Mesenteric fat pad (tissue), 1 donor: ENCODE results near the gene MCM7. TPM values are rescaled to one million over a fixed set of nuclear protein-coding genes. Genes with fewer than 3 reads are reported as not detected.

Experiments
- microRNA-seq: library from miRNA; unstranded; fragments of <30 nt; microRNA quantifications from one replicate; pipeline ENCODE4 v1.2.0, GENCODE V29; 2020; ENCODE audit warnings: borderline number of aligned reads
- total RNA-seq: library from RNA; stranded (reverse); fragmentation: NEBNext Ultra II Directional; extraction: Animal tissue kit (Norgen Biotek cat#: 25700); gene quantifications from one replicate; pipeline ENCODE4 v1.2.1, GENCODE V29; 2021
- donor health status: DM: yes; HTN: yes; CAD: no.

MCM7 gene
- total RNA-seq, 1 donor from 2014 or later = 22.7 TPM

Small RNA genes lying within 50 kb of the gene (microRNA-seq; reads per million reads assigned to microRNA genes)
- gene MIR106B (297 reads per million, percentile 66 among the genes with 10 or more reads in this experiment), gene MIR25 (142 reads per million, percentile 51 among the genes with 10 or more reads in this experiment), gene MIR93 (2,368 reads per million, percentile 83 among the genes with 10 or more reads in this experiment)

Other genes starting within 250 kb of the MCM7 start
- gene OR2AE1, start 224.4 kb downstream of the MCM7 start, total RNA-seq = not detected
- gene TRIM4, start 181.9 kb downstream of the MCM7 start, total RNA-seq = 21.2 TPM
- 0.61 TPM for gene GJC3, start 171.8 kb downstream of the MCM7 start, total RNA-seq
- gene AZGP1, start 125.4 kb downstream of the MCM7 start, total RNA-seq = 76.2 TPM
- gene ZKSCAN1, start 85.8 kb downstream of the MCM7 start, total RNA-seq = 58.9 TPM
- gene ZSCAN21, start 51.6 kb downstream of the MCM7 start, total RNA-seq = 10.2 TPM
- gene ZNF3, start 19.7 kb downstream of the MCM7 start, total RNA-seq = 16.8 TPM
- gene COPS6, start 12.4 kb downstream of the MCM7 start, total RNA-seq = 85.2 TPM
- 7.5 TPM for gene AP4M1, start 246 bp upstream of the MCM7 start, total RNA-seq
- gene TAF6, start 18.0 kb upstream of the MCM7 start, total RNA-seq = 27.7 TPM
- 9.2 TPM for gene CNPY4, start 18.2 kb upstream of the MCM7 start, total RNA-seq
- 1.7 TPM for gene MBLAC1, start 25.6 kb upstream of the MCM7 start, total RNA-seq
- gene LAMTOR4, start 47.5 kb upstream of the MCM7 start, total RNA-seq = 112 TPM
- 22.5 TPM for gene TRAPPC14, start 57.3 kb upstream of the MCM7 start, total RNA-seq
- gene GAL3ST4, start 67.2 kb upstream of the MCM7 start, total RNA-seq = 1.7 TPM
- 1.2 TPM for gene GPC2, start 76.0 kb upstream of the MCM7 start, total RNA-seq
- 0.45 TPM for gene STAG3, start 76.5 kb upstream of the MCM7 start, total RNA-seq
- gene PVRIG, start 118.6 kb upstream of the MCM7 start, total RNA-seq = not detected
- not detected for gene SPDYE3, start 206.3 kb upstream of the MCM7 start, total RNA-seq